Measurements from ENCODE around the gene ALOX12B.
"Not testable (repeated sequence)": the region's sequence is repeated elsewhere in the genome, so short reads cannot be mapped to it uniquely, and the experiment has no call there.

ALOX12B gene

DNA sequence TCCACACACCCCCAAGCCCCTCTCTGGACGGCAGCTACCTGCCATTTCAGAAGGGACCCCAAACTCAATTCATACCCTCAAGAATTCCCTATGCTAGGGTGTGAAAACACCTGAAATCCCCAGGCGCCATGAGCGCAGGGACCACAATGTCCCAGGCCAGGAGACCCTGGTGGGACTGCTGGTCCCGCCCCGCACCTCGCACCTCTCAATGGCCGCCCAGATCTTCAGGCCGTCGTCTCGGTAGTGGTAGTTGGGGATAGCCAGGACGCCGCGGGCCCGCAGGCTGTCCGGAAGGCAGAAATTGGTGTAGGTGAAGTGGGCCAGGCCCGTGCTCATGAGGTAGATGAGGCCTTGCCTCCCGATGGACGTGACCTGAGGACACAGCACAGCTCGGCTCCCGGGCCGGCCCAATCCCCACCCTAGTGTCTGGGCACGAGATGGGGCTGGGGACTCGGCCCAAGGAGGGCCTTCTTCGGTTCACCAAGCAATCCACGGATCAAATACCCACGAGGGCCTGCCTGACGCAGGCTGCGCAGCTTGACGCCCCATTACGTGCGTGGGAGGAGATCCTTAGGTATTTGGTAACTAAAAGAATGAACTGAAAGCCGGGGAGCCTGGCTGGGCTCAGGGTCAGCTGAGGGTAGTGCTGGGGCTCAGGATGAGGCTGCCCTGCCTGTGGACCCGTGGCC, 21.6 kb upstream of the ALOX12B start:
- no peaks in the 10 kb centered on the region for H3K36me3 Mint-ChIP-seq (ENCODE audit: low read depth)
- DNase-seq, result no peak
- no peaks in the 10 kb centered on the region for H3K9me3 Mint-ChIP-seq
- H3K4me1 Mint-ChIP-seq, result peaks cover 4% of the 10 kb centered on the region
- ATAC-seq, result no peak
- no peak overlapping the region for H3K4me3 Mint-ChIP-seq
- H3K27ac Mint-ChIP-seq, result no peak overlapping the region
- H3K27me3 Mint-ChIP-seq, result peaks cover 14% of the 10 kb centered on the region

DNA sequence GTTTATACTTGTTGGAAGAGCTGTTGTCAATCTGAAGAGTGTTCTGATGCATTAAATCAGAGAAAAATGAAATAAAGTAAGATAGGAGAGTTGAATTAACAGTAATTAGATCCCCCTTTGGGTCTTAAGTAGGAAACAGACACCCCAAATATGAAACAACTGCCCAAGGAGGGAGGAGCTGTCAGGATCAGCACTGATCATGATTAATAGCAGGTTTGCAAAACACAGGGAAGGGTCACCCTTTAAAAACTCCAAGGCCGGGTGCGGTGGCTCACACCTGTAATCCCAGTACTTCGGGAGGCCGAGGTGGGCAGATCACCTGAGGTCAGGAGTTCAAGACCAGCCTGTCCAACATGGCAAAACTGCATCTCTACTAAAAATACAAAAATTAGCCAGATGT, 19.5 kb upstream of the ALOX12B start:
- H3K4me3 Mint-ChIP-seq; H3K27me3 Mint-ChIP-seq; ATAC-seq; H3K36me3 Mint-ChIP-seq (ENCODE audit: low read depth); H3K9me3 Mint-ChIP-seq; H3K27ac Mint-ChIP-seq; H3K4me1 Mint-ChIP-seq; DNase-seq: not testable (repeated sequence)

DNA sequence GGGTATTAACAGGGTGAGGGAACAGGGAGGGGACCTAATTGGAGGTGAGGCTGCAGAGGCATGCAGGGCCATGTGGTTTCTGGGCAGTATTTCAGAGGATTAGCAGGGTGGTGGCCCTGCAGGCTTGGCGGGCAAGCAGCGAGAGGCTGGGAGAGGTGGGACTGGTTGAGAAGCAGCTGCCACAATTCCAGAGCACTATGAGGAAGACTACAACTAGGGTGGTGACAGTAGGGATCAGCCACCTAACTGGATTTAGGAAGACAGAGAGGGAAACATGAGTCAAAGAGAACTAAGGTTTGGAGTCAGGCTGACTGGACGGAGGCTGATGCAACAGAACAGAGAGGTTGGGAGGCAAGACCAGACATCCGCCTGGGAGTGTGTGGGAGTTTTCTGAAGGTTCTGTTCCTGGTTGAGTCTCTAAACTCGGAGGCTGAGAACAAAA, 18.5 kb upstream of the ALOX12B start:
- ATAC-seq, result no peak
- DNase-seq, result no peak
- Mint-ChIP-seq H3K27me3 (peaks cover 2% of the 10 kb centered on the region), H3K36me3 (ENCODE audit: low read depth) (no peaks in the 10 kb centered on the region), H3K4me1 (peaks cover 4% of the 10 kb centered on the region), H3K9me3 (no peaks in the 10 kb centered on the region), H3K27ac (no peak overlapping the region), H3K4me3 (no peak overlapping the region)

DNA sequence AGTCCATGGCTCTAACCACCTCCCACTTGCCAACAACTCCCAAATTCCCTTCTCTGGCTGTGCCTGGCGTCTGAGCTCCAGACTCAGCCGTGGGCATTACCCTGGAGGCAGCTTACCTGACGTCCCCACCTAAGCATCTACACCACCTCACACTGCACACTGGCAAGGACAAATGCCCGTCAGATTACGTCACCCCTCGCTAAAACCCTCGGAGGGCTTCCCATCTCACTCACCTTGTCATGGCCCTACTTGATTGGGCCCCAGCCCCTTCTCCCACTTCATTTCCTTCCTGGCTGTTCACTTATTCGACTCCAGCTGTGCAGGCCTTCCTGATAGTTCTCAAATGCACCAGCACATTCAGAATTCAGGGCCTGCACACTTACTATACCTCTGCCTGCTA, 17.4 kb upstream of the ALOX12B start:
- ATAC-seq (no peak), DNase-seq (no peak)
- Mint-ChIP-seq H3K27ac (no peak overlapping the region), H3K36me3 (ENCODE audit: low read depth) (no peaks in the 10 kb centered on the region), H3K4me3 (no peak overlapping the region), H3K9me3 (no peaks in the 10 kb centered on the region), H3K27me3 (peaks cover 2% of the 10 kb centered on the region), H3K4me1 (no peaks in the 10 kb centered on the region)

DNA sequence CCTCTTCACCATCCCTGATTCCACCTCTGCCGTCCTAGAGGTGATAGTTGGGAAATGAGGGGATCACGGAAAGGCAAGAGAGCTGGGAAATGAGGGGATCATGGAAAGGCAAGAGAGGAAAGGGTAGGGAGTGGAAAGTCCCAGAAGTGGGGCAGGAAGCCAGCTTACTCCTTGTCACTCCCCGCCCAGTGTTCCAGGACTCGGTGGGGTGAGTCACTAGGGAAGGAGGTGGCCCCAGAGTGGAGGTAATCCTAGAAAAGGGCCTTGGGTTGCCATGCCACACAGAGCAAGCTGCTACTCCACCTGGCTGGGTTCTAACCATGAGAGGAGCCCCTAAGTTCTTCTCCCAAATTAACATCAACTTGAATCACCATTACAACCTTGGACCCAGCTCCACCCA, 16.0 kb upstream of the ALOX12B start:
- Mint-ChIP-seq H3K27ac (no peak overlapping the region), H3K4me1 (no peaks in the 10 kb centered on the region), H3K36me3 (ENCODE audit: low read depth) (no peaks in the 10 kb centered on the region), H3K27me3 (peaks cover 2% of the 10 kb centered on the region), H3K4me3 (no peak overlapping the region), H3K9me3 (no peaks in the 10 kb centered on the region)
- DNase-seq (no peak), ATAC-seq (no peak)

DNA sequence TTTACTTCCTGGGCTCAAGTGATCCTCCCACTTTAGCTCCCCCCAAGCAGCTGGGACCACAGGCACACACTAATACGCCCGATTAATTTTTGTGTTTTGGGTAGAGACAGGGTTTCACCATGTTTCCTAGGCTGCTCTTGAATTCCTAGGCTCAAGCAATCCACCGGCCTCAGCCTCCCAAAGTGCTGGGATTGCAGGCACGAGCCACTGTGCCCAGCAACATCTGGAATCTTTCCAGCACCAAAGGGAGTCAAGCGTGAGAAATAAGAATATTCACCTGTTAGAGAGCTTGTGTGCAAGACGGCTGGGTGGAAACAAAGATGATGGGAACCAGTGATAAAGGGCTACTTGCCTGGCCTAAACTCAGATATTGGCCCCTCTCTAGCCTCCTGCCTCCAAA, 14.2 kb upstream of the ALOX12B start:
- H3K9me3 Mint-ChIP-seq, result no peaks in the 10 kb centered on the region
- DNase-seq (no peak), ATAC-seq (no peak)
- no peaks in the 10 kb centered on the region for H3K36me3 Mint-ChIP-seq (ENCODE audit: low read depth)
- H3K27ac Mint-ChIP-seq, result no peak overlapping the region
- no peaks in the 10 kb centered on the region for H3K4me1 Mint-ChIP-seq
- H3K27me3 Mint-ChIP-seq, result peaks cover 2% of the 10 kb centered on the region
- H3K4me3 Mint-ChIP-seq, result no peak overlapping the region

DNA sequence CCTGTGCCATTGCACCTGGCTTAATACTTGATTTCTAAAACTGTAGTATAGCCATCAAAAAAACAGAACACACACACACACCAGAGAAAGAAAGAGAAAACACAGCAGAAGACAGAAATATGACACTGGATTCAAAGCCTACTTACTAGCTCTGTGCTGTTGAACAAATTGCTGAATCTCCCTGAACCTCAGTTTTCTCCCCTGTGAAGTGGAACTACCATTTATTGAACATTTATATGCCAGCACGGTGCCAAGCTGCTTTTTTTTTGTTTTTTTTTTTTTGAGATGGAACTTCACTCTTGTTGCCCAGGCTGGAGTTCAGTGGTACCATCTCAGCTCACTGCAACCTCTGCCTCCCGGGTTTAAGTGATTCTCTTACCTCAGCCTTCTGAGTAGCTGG, 13.2 kb upstream of the ALOX12B start:
- Mint-ChIP-seq H3K27me3 (peaks cover 2% of the 10 kb centered on the region), H3K4me3 (no peak overlapping the region), H3K36me3 (ENCODE audit: low read depth) (no peaks in the 10 kb centered on the region), H3K9me3 (no peaks in the 10 kb centered on the region), H3K4me1 (no peaks in the 10 kb centered on the region), H3K27ac (no peak overlapping the region)
- ATAC-seq (no peak), DNase-seq (no peak)

DNA sequence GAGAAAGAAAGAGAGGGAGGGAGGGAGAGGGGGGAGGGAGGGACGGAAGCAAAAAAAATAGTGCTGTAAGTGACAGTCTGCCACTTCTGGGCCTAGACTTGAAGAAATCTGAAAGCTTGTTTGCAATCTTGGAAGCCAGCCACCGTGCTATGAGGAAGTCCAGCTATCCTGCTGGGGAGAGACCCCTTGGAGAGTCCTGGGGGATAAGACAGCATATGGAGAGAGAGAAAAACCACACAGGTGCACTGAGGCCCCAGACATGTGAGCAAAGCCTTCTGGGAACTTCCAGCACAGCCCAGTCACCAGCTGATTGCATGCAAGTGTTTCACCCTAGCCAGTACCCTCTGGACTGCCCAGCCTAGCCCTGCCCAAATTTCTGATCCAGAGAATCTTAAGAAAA, 12.6 kb upstream of the ALOX12B start:
- no peak for DNase-seq
- H3K4me1 Mint-ChIP-seq, result no peaks in the 10 kb centered on the region
- H3K27ac Mint-ChIP-seq, result no peak overlapping the region
- no peaks in the 10 kb centered on the region for H3K9me3 Mint-ChIP-seq
- peaks cover 2% of the 10 kb centered on the region for H3K27me3 Mint-ChIP-seq
- ATAC-seq, result no peak
- H3K36me3 Mint-ChIP-seq (ENCODE audit: low read depth), result no peaks in the 10 kb centered on the region
- no peak overlapping the region for H3K4me3 Mint-ChIP-seq

DNA sequence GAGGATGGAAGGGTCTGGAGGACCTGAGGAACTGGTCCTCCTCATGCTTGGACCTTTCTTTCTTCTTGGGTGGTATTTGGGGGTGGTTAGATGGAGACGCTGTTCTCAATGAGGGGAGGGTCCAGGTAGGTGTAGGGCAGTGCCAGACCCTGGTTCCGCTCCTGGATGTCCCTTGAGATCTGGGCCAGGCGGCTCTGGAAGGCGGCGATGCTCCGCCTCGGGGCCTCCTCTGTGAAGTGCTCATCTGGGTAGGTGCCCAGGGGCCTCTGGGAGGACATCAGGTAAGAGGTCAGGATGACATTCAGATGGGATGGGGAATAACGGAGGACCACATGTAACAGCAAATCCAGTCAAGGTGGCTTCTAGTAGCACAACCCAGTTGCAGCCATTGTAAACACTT, 9.0 kb upstream of the ALOX12B start:
- no peaks in the 10 kb centered on the region for H3K9me3 Mint-ChIP-seq
- peaks cover 6% of the 10 kb centered on the region for H3K4me1 Mint-ChIP-seq
- ATAC-seq (no peak), DNase-seq (no peak)
- H3K4me3 Mint-ChIP-seq, result no peak overlapping the region
- peaks cover 2% of the 10 kb centered on the region for H3K27me3 Mint-ChIP-seq
- no peaks in the 10 kb centered on the region for H3K36me3 Mint-ChIP-seq (ENCODE audit: low read depth)
- H3K27ac Mint-ChIP-seq, result no peak overlapping the region

DNA sequence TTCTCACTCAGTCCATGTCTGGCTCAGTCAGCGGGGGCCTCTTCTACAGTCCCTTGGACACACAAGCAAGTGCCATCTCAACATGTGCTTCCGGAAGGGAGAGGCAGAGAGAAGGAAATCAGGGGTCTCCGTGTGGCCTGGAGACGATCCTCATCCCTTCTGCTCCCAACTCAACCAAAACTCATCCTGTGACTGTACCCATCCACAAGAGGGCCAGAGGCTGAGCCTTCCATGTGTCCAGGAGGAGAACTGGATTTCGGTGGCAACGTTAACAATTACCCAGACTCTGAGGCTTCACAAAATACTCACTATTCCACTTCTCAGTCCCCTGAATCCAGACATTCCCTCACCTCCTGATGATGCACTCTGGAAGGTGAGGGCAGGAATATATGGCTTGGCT, 7.8 kb upstream of the ALOX12B start:
- H3K27ac Mint-ChIP-seq, result no peak overlapping the region
- H3K27me3 Mint-ChIP-seq, result peaks cover 7% of the 10 kb centered on the region
- H3K36me3 Mint-ChIP-seq (ENCODE audit: low read depth), result no peaks in the 10 kb centered on the region

DNA sequence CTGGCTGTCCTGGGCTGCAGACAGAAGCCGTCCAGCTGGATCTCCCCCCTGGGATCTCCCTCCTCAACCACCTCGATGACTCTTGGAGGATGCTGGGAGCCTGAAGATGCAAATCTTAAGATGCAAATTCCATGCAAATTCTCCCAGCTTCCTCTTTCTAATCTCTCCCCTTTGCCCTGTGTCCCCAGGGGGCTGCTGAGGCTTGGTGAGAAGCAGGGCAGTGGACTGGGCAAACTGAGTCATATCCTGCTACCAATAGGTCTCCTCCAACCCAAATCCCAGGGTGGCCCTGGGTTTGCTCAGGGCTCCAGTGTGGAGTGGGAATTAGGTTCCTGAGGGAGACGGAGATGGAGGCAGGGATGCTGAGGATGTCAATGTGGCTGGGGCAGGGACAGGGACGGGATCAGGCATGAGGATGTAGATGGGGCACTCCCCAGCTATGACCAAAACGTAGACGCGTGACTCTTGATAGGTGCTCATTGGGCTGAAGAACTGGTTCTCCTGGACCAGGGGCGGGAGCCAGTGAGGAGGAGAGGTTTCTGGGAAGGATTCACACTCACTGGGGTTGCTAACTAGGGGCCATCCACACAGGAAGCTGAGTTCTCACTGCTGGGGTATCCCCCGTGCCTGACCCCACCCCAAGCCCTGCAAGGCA, 3.6 kb upstream of the ALOX12B start:
- no peak for ATAC-seq

More for the DNA sequence above, 7.8 kb upstream of the ALOX12B start:
- peaks cover 14% of the 10 kb centered on the region for H3K4me1 Mint-ChIP-seq
- H3K4me3 Mint-ChIP-seq, result no peak overlapping the region
- no peak for ATAC-seq
- DNase-seq, result no peak
- H3K9me3 Mint-ChIP-seq, result no peaks in the 10 kb centered on the region

DNA sequence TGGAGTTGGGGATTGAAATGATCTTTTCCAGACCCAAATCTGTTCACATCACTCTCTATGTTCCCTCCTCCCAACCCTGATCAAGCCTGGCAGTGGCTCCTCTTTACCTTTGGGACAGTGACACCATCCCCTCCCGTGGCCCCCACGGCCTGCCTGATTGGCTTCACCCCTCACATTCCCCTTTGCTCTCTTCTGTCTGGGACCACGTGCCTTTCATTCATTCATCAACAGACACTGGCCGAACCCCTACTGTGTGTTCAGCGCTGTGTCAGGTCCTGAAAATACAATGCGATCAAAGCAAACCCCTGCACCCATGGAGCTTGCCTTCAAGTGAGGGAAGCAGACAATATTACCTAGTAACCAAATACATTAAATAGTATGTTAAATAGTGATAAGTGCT, 2.2 kb upstream of the ALOX12B start:
- Mint-ChIP-seq H3K4me1 (peaks cover 14% of the 10 kb centered on the region), H3K9me3 (no peaks in the 10 kb centered on the region), H3K36me3 (ENCODE audit: low read depth) (no peaks in the 10 kb centered on the region), H3K27me3 (peaks cover 19% of the 10 kb centered on the region), H3K27ac (no peak overlapping the region), H3K4me3 (no peak overlapping the region)
- DNase-seq (no peak), ATAC-seq (no peak)

More for the DNA sequence above, 3.6 kb upstream of the ALOX12B start:
- Mint-ChIP-seq H3K27ac (no peak overlapping the region), H3K27me3 (peaks cover 19% of the 10 kb centered on the region), H3K9me3 (no peaks in the 10 kb centered on the region), H3K4me3 (no peak overlapping the region), H3K36me3 (ENCODE audit: low read depth) (no peaks in the 10 kb centered on the region), H3K4me1 (peaks cover 14% of the 10 kb centered on the region)
- no peak for DNase-seq

DNA sequence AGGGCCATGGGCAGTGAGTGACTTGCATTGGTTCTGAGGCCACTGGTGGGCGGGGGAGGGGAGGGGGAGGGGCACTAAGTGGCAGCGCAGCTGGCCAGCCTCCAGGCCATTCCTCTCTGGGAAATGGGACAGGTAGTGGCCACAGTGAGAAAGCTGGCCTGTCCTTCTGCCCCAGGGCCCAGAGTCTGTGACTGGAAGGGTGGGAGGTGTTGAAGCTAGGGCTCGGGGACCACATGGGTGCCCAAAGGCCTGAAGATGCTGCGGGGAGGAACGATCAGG, 375 bp upstream of the ALOX12B start:
- DNase-seq (no peak), ATAC-seq (no peak)
- Mint-ChIP-seq H3K9me3 (no peaks in the 10 kb centered on the region), H3K27ac (no peak overlapping the region), H3K36me3 (ENCODE audit: low read depth) (no peaks in the 10 kb centered on the region), H3K4me1 (peaks cover 8% of the 10 kb centered on the region), H3K27me3 (peaks cover 19% of the 10 kb centered on the region), H3K4me3 (no peak overlapping the region)

DNA sequence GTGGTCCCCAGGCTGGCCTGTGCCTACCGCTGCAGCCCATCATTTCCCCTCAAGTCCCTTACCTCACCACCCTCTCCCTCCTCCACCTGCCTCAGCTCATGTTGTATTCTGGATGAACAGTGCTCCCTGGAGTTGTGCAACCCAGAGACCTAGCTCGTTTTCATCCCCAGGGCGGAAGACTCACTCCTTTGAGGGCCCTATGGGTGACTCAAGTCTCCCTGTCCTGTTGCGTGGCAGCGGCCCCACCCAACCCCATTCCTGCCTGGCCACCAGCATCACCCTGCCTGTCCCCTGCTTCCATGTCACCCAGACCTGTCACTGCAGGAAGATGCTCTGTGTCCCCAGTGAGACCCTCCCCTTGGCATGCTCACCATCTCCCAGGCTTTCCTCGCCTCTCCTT, 3.3 kb downstream of the ALOX12B start:
- no peak overlapping the region for H3K27ac Mint-ChIP-seq

DNA sequence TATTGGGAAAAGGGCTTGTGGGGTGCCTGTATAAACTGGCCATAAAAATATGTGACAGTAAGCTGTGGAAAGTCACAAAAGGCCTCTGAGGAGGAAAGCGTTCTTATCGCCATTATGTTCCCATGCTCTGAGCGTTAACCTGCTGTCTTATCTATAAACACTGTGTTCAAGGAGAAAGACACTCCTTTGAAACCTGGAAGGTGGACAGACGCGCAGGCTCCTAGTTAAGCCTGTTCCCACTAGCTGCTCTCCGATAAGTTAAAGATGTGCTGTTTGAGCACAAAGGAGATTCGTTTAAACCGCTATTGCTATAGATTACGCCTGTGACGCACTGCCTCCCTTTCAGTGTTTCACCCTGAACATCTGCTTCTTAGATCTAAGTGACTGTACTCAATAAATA, 5.2 kb downstream of the ALOX12B start:
- H3K4me1 Mint-ChIP-seq, result peaks cover 15% of the 10 kb centered on the region
- no peak for DNase-seq
- no peak overlapping the region for H3K4me3 Mint-ChIP-seq
- peaks cover 12% of the 10 kb centered on the region for H3K36me3 Mint-ChIP-seq (ENCODE audit: low read depth)
- no peaks in the 10 kb centered on the region for H3K27me3 Mint-ChIP-seq
- H3K9me3 Mint-ChIP-seq, result no peaks in the 10 kb centered on the region
- H3K27ac Mint-ChIP-seq, result no peak overlapping the region
- no peak for ATAC-seq

More for the DNA sequence above, 3.3 kb downstream of the ALOX12B start:
- H3K4me3 Mint-ChIP-seq, result no peak overlapping the region
- DNase-seq, result no peak
- ATAC-seq, result no peak
- no peaks in the 10 kb centered on the region for H3K9me3 Mint-ChIP-seq
- H3K27me3 Mint-ChIP-seq, result peaks cover 5% of the 10 kb centered on the region
- peaks cover 10% of the 10 kb centered on the region for H3K4me1 Mint-ChIP-seq
- peaks cover 12% of the 10 kb centered on the region for H3K36me3 Mint-ChIP-seq (ENCODE audit: low read depth)

DNA sequence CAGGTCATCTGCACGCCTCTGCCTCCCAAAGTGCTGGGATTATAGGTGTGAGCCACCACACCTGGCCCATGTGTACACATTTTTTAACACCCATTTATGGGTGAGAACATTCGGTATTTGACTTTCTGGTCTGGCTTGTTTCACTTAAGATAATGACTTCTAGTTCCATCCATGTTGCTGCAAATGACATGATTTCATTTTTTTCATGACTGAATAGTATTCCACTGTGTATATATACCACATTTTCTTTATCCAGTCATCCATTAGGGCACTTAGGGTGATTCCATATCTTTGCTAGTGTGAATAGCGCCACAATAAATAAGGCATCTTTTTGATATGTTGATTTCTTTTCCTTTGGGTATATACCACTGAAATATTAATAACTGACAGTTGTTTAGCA, 5.6 kb downstream of the ALOX12B start:
- Mint-ChIP-seq H3K4me3 (no peak overlapping the region), H3K27ac (no peak overlapping the region), H3K4me1 (peaks cover 15% of the 10 kb centered on the region), H3K9me3 (no peaks in the 10 kb centered on the region), H3K27me3 (no peaks in the 10 kb centered on the region), H3K36me3 (ENCODE audit: low read depth) (peaks cover 12% of the 10 kb centered on the region)
- DNase-seq (no peak), ATAC-seq (no peak)
